KOPT-K1 (cell line): ENCODE measurements around the gene MKNK1.
"Not testable (repeated sequence)": the region's sequence is repeated elsewhere in the genome, so short reads cannot be mapped to it uniquely, and the experiment has no call there.

ENCODE experiments used
- H3K27ac ChIP-seq: fragments of 200-600 bp; sonication (generic); 2 replicates; pipeline ENCODE4 v1.5.1; 2016; ENCODE audit warnings: antibody characterized with exemption, mild to moderate bottlenecking, low read depth, low read length; ENCODE audit not compliant: poor library complexity, severe bottlenecking
- H3K36me3 ChIP-seq: fragments of 200-600 bp; sonication (generic); 2 replicates; pipeline ENCODE4 v1.5.1; 2017; ENCODE audit warnings: antibody characterized with exemption, mild to moderate bottlenecking, low read length, moderate library complexity; ENCODE audit not compliant: insufficient read depth
- H3K9me3 ChIP-seq: fragments of 200-600 bp; sonication (generic); 2 replicates; pipeline ENCODE4 v1.5.1; 2017; ENCODE audit warnings: antibody characterized with exemption, low read length, mild to moderate bottlenecking; ENCODE audit not compliant: insufficient read depth, poor library complexity, severe bottlenecking

MKNK1 gene

GRCh38 chr1:46603858-46604549 is at the start of gene MKNK1:
Gene MKNK1, minus strand, starts transcription at chr1:46604268. Its CDS starts 20,941 bp downstream, at chr1:46583327.
- peak within 1 kb of the TSS; percentile 58 for H3K27ac ChIP-seq
- no peaks in the 10 kb centered on the region for H3K9me3 ChIP-seq
- H3K36me3 ChIP-seq, result no peaks in the 10 kb centered on the region

DNA sequence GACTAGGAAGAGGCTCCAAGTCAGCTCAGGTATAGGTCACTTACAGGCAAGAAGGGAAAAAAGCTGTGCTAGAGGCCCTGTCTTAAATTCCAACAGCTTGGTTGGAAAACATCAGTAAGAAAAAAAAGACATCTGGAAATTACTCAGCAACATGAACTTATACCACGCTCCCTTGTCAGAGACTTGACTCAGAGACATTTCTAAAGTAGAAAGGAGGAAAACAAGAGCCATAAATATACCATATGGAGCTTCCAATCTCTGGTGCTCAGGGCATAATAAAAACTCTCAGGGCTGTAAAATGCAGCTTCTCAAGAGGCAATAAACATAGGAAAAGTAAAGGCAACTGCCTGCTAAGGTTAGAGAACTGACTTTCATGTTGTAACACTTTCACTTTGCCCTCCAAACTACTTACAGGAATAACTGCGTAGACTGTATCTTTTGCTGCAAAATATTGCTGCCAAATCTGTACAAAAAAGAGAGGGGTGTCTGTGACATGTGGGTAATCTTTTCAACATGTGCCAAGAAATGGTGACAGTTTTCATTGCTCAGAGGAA is 49.4 kb upstream of the MKNK1 start:
- Histone ChIP-seq H3K27ac (no peak overlapping the region), H3K9me3 (peaks cover 16% of the 10 kb centered on the region), H3K36me3 (peaks cover 79% of the 10 kb centered on the region)

DNA sequence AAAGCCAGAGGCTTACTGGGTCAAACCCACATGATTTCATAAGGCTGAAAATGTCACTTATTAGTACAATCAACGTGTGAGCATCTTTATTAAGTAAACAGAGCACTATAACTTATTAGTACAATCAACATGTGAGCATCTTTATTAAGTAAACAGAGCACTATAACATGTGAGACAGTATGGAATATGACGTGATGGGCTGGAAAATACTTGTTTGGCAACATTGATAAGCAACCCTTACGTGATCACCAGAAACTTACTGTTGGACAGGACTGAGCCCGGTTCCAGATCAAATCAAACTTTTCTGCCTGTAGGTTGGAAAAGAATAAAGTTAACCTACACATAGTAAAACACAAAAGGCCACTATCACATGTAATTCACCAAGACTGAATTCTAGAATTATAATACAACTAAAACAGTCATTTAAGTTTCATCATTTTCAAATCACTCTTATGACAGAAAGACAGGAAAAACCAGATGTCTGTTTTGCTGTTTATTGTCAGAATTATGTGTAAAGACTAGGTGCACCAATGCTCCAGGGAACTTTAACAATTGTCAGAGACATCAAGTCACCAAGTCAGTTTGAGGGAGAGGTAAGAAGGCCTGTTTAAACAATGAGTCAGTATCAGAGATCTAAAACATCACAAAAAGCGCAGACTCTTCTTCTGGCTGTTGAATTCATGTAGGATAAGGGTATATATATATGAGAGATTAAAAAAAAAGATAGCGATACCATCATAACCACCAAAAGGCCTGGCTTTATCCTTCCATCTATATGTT is 48.4 kb upstream of the MKNK1 start:
- Histone ChIP-seq H3K36me3 (peaks cover 76% of the 10 kb centered on the region), H3K27ac (no peak overlapping the region), H3K9me3 (peaks cover 16% of the 10 kb centered on the region)

GRCh38 chr1:46651152-46651551 is 47.1 kb upstream of the MKNK1 start:
- Histone ChIP-seq H3K36me3 (peaks cover 72% of the 10 kb centered on the region), H3K9me3 (peaks cover 16% of the 10 kb centered on the region)
- not testable (repeated sequence) for H3K27ac ChIP-seq

DNA sequence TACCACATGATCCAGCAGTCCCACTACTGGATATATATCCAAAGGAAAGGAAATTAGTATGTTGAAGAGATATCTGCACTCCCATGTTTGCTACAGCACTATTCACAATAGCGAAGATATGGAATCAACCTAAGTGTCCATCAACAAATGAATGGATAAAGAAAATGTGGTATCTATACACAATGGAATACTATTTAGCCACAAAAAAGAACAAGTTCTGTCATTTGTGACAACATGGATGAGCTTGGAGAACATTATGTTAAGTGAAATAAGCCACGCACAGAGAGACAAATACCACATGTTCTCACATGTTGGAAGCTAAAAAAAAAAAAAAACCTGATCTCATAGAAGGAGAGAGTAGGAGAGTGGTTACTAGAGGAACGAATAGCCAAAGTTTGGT is 46.4 kb upstream of the MKNK1 start:
- H3K27ac ChIP-seq, result no peak overlapping the region
- peaks cover 66% of the 10 kb centered on the region for H3K36me3 ChIP-seq
- peaks cover 16% of the 10 kb centered on the region for H3K9me3 ChIP-seq

GRCh38 chr1:46649764-46650163 is 45.7 kb upstream of the MKNK1 start:
- Histone ChIP-seq H3K27ac (no peak overlapping the region), H3K9me3 (peaks cover 16% of the 10 kb centered on the region), H3K36me3 (peaks cover 62% of the 10 kb centered on the region)

GRCh38 chr1:46647611-46648010 is 43.5 kb upstream of the MKNK1 start:
- Histone ChIP-seq H3K9me3 (peaks cover 16% of the 10 kb centered on the region), H3K27ac (no peak overlapping the region), H3K36me3 (peaks cover 62% of the 10 kb centered on the region)

DNA sequence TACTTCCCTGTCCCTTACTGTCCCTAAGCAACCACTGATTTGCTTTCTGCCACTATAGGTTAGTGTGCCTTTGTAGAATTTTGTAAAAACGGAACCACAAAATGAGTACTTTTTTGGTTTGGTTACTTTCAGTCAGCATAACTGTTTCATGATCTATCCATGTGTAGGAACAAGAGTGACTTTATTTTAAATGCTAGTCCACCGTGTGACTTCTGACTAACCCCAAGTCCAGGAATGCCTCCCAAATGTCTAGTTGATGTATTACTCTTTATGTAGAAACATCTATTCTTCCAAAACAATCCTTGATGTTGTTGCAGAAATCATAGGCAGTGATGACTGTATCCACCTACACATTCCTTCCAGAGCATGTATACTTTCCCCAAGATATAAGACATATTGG is 42.8 kb upstream of the MKNK1 start:
- no peak overlapping the region for H3K27ac ChIP-seq
- peaks cover 65% of the 10 kb centered on the region for H3K36me3 ChIP-seq
- H3K9me3 ChIP-seq, result peaks cover 16% of the 10 kb centered on the region

DNA sequence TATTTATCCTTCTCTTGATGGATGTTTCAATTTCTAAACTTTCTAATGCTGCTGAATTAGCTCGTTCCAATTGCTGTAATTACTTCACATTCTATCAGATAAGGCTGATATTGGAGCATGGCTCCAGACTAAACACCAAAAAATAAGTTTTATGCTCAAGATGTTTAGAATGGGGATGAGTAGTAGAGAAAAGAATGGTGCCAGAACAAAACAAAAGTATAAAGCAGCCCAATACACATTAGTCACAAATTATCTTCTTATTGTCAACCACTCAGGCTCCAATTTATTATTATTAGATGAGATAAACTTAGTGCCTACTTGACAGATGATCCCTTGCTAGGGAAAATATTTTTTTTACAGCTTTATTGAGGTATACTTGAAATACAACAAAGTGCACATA is 42.3 kb upstream of the MKNK1 start:
- Histone ChIP-seq H3K9me3 (peaks cover 16% of the 10 kb centered on the region), H3K36me3 (peaks cover 70% of the 10 kb centered on the region), H3K27ac (no peak overlapping the region)

GRCh38 chr1:46645815-46646214 is 41.7 kb upstream of the MKNK1 start:
- Histone ChIP-seq H3K9me3 (peaks cover 16% of the 10 kb centered on the region), H3K27ac (no peak overlapping the region), H3K36me3 (peaks cover 72% of the 10 kb centered on the region)

DNA sequence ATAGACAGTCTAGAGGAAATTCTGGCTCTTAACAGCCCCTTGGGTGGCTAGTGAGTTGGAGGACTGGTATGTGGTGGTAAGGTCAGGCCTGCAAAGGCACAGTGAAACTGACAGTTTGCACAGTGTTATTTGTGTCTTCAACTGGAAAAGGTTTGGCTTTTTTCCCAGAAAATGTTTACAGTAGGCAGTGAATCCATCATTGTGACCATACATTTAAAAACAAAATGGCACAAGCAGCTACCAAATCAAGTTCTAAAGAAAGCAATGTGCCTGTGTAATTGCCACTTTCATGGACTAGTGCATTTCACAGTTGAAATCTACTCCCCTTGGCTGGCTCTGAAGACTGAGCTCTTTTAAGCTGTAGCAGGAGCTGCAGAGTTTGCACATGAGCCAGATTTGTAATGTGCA is 39.3 kb upstream of the MKNK1 start:
- Histone ChIP-seq H3K36me3 (peaks cover 51% of the 10 kb centered on the region), H3K27ac (no peak overlapping the region)

GRCh38 chr1:46642115-46642680 is 38.1 kb upstream of the MKNK1 start:
- Histone ChIP-seq H3K36me3 (peaks cover 48% of the 10 kb centered on the region), H3K27ac (no peak overlapping the region), H3K9me3 (no peaks in the 10 kb centered on the region)

More for the DNA sequence above, 39.3 kb upstream of the MKNK1 start:
- no peaks in the 10 kb centered on the region for H3K9me3 ChIP-seq

GRCh38 chr1:46639547-46639946 is 35.5 kb upstream of the MKNK1 start:
- H3K27ac ChIP-seq, result no peak overlapping the region
- H3K9me3 ChIP-seq, result no peaks in the 10 kb centered on the region
- H3K36me3 ChIP-seq, result peaks cover 62% of the 10 kb centered on the region

DNA sequence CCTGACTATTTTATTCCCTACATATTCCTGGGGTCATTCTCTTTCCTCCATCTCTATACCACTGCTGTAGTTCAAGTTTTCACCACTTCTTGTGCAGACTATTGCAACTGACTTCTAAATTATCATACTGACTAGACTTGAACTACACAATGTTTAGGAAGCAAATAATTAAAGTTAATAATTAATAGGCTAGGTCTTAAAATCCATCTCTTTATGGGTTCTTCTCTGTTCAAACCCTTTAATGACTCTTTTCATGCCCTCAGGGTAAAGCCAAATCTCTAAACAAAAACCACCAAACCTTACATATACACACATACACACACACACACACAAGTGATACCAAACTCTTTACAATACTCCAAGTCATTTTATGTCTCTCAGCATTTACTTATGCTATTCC is 34.9 kb upstream of the MKNK1 start:
- H3K9me3 ChIP-seq, result no peaks in the 10 kb centered on the region
- H3K36me3 ChIP-seq, result peaks cover 68% of the 10 kb centered on the region
- no peak overlapping the region for H3K27ac ChIP-seq

- Histone ChIP-seq H3K36me3 (peaks cover 69% of the 10 kb centered on the region), H3K27ac (no peak overlapping the region)
Observed at GRCh38 chr1:46637444-46638083, 33.5 kb upstream of the MKNK1 start.

More at GRCh38 chr1:46637444-46638083, 33.5 kb upstream of the MKNK1 start:
- no peaks in the 10 kb centered on the region for H3K9me3 ChIP-seq
